Mesenchymal stem cell (in vitro differentiated cells and primary cell): ENCODE data around the gene VIPAS39.

ENCODE experiments used
- DNase-seq: peaks from one replicate; pipeline ENCODE4 v3.0.0-alpha.2; 2013
- H2AFZ ChIP-seq: one replicate; pipeline ENCODE4 v1.6.1; 2013; ENCODE audit warnings: low read depth, mild to moderate bottlenecking, control low read depth, inconsistent platforms, low read length, moderate library complexity
- H2AK5ac ChIP-seq: 2 replicates; pipeline ENCODE4 v1.6.1; 2013; ENCODE audit warnings: low read length, moderate library complexity, mild to moderate bottlenecking, inconsistent platforms; ENCODE audit not compliant: severe bottlenecking
- H2BK120ac ChIP-seq: one replicate; pipeline ENCODE4 v1.6.1; 2013; ENCODE audit warnings: low read depth, mild to moderate bottlenecking, inconsistent platforms, low read length, moderate library complexity
- H2BK12ac ChIP-seq, 2 experiments: one replicate each; pipeline ENCODE4 v1.6.1; 2013; ENCODE audit warnings: inconsistent platforms in 2 of 2, low read length in 2 of 2, mild to moderate bottlenecking in 2 of 2, moderate library complexity in 2 of 2, control low read depth in 1 of 2
- H2BK15ac ChIP-seq: one replicate; pipeline ENCODE4 v1.6.1; 2013; ENCODE audit warnings: mild to moderate bottlenecking, low read depth, inconsistent platforms; ENCODE audit not compliant: poor library complexity, severe bottlenecking
- H2BK5ac ChIP-seq: 2 replicates; pipeline ENCODE4 v1.6.1; 2013; ENCODE audit warnings: low read depth, mild to moderate bottlenecking, low read length, control low read depth, inconsistent platforms; ENCODE audit not compliant: poor library complexity, severe bottlenecking
- H3K14ac ChIP-seq, 2 experiments: one replicate each; pipeline ENCODE4 v1.6.1; 2013; ENCODE audit warnings: inconsistent platforms in 2 of 2, low read length in 2 of 2, control low read depth in 1 of 2, mild to moderate bottlenecking in 1 of 2, moderate library complexity in 1 of 2
- H3K18ac ChIP-seq, 2 experiments: one replicate each; pipeline ENCODE4 v1.6.1; 2013; ENCODE audit warnings: inconsistent platforms in 2 of 2, low read length in 2 of 2, control low read depth in 1 of 2, low read depth in 1 of 2, mild to moderate bottlenecking in 1 of 2
- H3K23ac ChIP-seq, 2 experiments: one replicate each; pipeline ENCODE4 v1.6.1; 2013; ENCODE audit warnings: inconsistent platforms in 2 of 2, low read length in 2 of 2, mild to moderate bottlenecking in 2 of 2, moderate library complexity in 2 of 2, control low read depth in 1 of 2
- H3K27ac ChIP-seq: 2 replicates; pipeline ENCODE4 v1.5.1; 2013; ENCODE audit warnings: mild to moderate bottlenecking, moderate library complexity, low read length, control low read depth, inconsistent platforms; ENCODE audit not compliant: poor library complexity, severe bottlenecking
- H3K27me3 ChIP-seq, 2 experiments: 2 replicates each; pipeline versions ENCODE4 v1.6.1 to v1.7.0; 2013; ENCODE audit warnings: low read length in 2 of 2, mild to moderate bottlenecking in 2 of 2, moderate library complexity in 2 of 2, control low read depth in 1 of 2, inconsistent platforms in 1 of 2; ENCODE audit not compliant: control insufficient read depth in 1 of 2, insufficient read depth in 1 of 2
- H3K36me3 ChIP-seq, 2 experiments: 2 replicates each; pipeline versions ENCODE4 v1.6.1 to v1.7.0; 2013; ENCODE audit warnings: low read length in 2 of 2, control low read depth in 1 of 2, inconsistent platforms in 1 of 2, low read depth in 1 of 2, mild to moderate bottlenecking in 1 of 2; ENCODE audit not compliant: insufficient read depth in 2 of 2, control insufficient read depth in 1 of 2
- H3K4ac ChIP-seq, 2 experiments: one replicate each; pipeline ENCODE4 v1.6.1; 2013; ENCODE audit warnings: inconsistent platforms in 2 of 2, low read length in 2 of 2, mild to moderate bottlenecking in 2 of 2, moderate library complexity in 2 of 2, control low read depth in 1 of 2, low read depth in 1 of 2
- H3K4me1 ChIP-seq: 2 replicates; pipeline ENCODE4 v1.6.1; 2013; ENCODE audit warnings: low read depth, low read length, control low read depth; ENCODE audit not compliant: control insufficient read depth, insufficient read depth
- H3K4me2 ChIP-seq: 2 replicates; pipeline ENCODE4 v1.6.1; 2013; ENCODE audit warnings: low read length, mild to moderate bottlenecking, inconsistent platforms; ENCODE audit not compliant: poor library complexity, severe bottlenecking
- H3K4me3 ChIP-seq, 2 experiments: 2 replicates each; pipeline versions ENCODE4 v1.5.1 to v1.7.0; 2013; ENCODE audit warnings: low read length in 2 of 2, mild to moderate bottlenecking in 2 of 2, control low read depth in 1 of 2, low read depth in 1 of 2; ENCODE audit not compliant: insufficient read depth in 1 of 2
- H3K79me1 ChIP-seq: replicated peaks from 2 replicates; pipeline ENCODE4 v1.6.1; 2013; ENCODE audit warnings: mild to moderate bottlenecking, control low read depth, low read length, inconsistent platforms; ENCODE audit not compliant: poor library complexity, severe bottlenecking
- H3K9ac ChIP-seq: 2 replicates; pipeline ENCODE4 v1.7.0; 2013; ENCODE audit warnings: mild to moderate bottlenecking, low read length, moderate library complexity
- H3K9me3 ChIP-seq: 2 replicates; pipeline ENCODE4 v1.7.0; 2013; ENCODE audit warnings: mild to moderate bottlenecking, low read length; ENCODE audit not compliant: control insufficient read depth
- H4K8ac ChIP-seq: one replicate; pipeline ENCODE4 v1.6.1; 2013; ENCODE audit warnings: inconsistent platforms, mild to moderate bottlenecking, low read length, moderate library complexity
- H4K91ac ChIP-seq: one replicate; pipeline ENCODE4 v1.6.1; 2013; ENCODE audit warnings: mild to moderate bottlenecking, low read length, inconsistent platforms
- WGBS: methylation state at CpG from one replicate; pipeline ENCODE4 v1.1.7; 2013; ENCODE audit warnings: mixed read lengths; 5-methylcytosine and 5-hydroxymethylcytosine counted together

VIPAS39 gene

DNA sequence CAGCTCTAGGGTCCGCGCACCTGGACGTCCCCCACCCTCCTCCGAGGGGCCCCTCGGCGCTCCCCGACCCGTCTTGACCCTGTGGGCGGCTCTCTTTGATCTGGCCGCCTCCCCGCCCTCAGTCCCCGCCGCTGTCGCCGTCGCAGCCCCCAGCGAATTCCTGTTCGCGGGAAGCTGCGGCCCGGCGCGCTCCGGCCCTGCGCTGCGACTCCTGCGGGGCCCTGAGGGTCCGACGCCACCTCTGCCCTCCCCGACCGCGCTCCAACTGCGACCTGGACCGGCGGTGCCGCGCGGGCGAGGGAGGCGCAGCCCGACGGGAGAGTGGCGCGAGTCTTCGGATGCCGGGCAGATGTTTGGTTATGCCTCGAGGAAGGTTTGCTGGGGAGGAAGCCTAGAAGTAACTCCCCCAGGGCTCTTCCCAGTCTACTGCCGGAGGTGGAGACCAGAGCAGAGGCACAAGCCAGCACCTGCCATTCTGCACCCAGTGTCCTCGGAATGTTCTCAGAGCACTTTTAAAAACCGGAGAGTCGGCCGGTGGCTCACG, 41.7 kb upstream of the VIPAS39 start:
- no peak overlapping the region for H2BK12ac ChIP-seq
- H3K18ac ChIP-seq, result no peak overlapping the region
- H2AFZ ChIP-seq, result no peak overlapping the region
- peak overlapping the region; percentile 63 to 71 for H3K4me3 ChIP-seq
- H3K14ac ChIP-seq, result no peak overlapping the region
- DNase-seq, result no peak
- no peak overlapping the region for H3K27ac ChIP-seq
- peak overlapping the region in 1 of 2 experiments; percentile 90 for H3K23ac ChIP-seq
- no peaks in the 10 kb centered on the region for H3K79me1 ChIP-seq
- no peak overlapping the region for H2BK15ac ChIP-seq
- peaks cover 21 to 25% of the 10 kb centered on the region in 2 experiments for H3K27me3 ChIP-seq
- no peak overlapping the region for H3K4ac ChIP-seq
- H3K9me3 ChIP-seq, result no peaks in the 10 kb centered on the region
- H3K4me1 ChIP-seq, result peaks cover 15% of the 10 kb centered on the region
- H4K91ac ChIP-seq, result no peak overlapping the region
- peak overlapping the region; percentile 97 for H3K4me2 ChIP-seq
- H4K8ac ChIP-seq, result no peak overlapping the region
- 8% methylated on average over 53 of the region's 53 CpGs for WGBS
- no peak overlapping the region for H2BK120ac ChIP-seq
- no peak overlapping the region for H3K9ac ChIP-seq
- H2BK5ac ChIP-seq, result no peak overlapping the region
- H3K36me3 ChIP-seq, result no peaks in the 10 kb centered on the region
- no peak overlapping the region for H2AK5ac ChIP-seq

GRCh38 chr14:77498120-77498979, 40.9 kb upstream of the VIPAS39 start, which contains the start of gene ISM2:
Gene ISM2 (minus strand): TSS chr14:77498816. CDS start chr14:77498793, 23 bp downstream.
- Histone ChIP-seq H4K8ac (no peak within 1 kb of the TSS), H3K14ac (no peak within 1 kb of the TSS)

DNA sequence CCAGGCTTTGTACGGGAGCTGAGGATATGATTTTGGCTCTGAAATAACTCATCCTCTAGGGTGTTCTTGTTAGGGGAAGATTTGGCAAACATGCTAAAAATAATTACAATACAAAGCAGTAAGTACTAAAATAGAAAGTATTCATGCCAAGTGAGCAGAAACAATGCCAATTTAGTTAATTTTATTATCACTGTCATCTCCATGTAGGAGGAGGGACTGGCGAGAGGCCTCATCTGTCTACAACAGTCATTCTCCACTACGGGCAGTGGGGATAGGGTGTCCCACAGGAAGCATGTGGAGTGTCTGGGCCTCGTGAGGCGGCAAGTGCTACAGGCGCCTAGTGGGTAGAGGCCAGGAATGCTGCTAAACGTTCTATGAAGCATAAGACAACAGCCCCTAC, 37.9 kb upstream of the VIPAS39 start:
- H3K27me3 ChIP-seq, result peaks cover 20 to 32% of the 10 kb centered on the region in 2 experiments
- no peak overlapping the region for H3K4me3 ChIP-seq
- no peak overlapping the region for H3K9ac ChIP-seq
- no peak overlapping the region for H4K91ac ChIP-seq
- no peaks in the 10 kb centered on the region for H3K9me3 ChIP-seq
- H2BK15ac ChIP-seq, result no peak overlapping the region
- DNase-seq, result no peak
- peaks cover 15% of the 10 kb centered on the region for H3K4me1 ChIP-seq
- no peaks in the 10 kb centered on the region for H3K36me3 ChIP-seq
- H3K27ac ChIP-seq, result no peak overlapping the region
- H3K23ac ChIP-seq, result no peak overlapping the region
- H3K14ac ChIP-seq, result no peak overlapping the region
- WGBS, result 96% methylated on average over 6 of the region's 7 CpGs
- no peak overlapping the region for H2BK5ac ChIP-seq
- H3K4me2 ChIP-seq, result no peak overlapping the region
- no peak overlapping the region for H4K8ac ChIP-seq
- no peaks in the 10 kb centered on the region for H3K79me1 ChIP-seq
- no peak overlapping the region for H2AFZ ChIP-seq
- no peak overlapping the region for H3K18ac ChIP-seq
- H2BK12ac ChIP-seq, result no peak overlapping the region
- no peak overlapping the region for H3K4ac ChIP-seq
- no peak overlapping the region for H2AK5ac ChIP-seq
- no peak overlapping the region for H2BK120ac ChIP-seq

More at GRCh38 chr14:77498120-77498979, 40.9 kb upstream of the VIPAS39 start, which contains the start of gene ISM2:
- WGBS, result 4% methylated on average over 92 of the region's 104 CpGs
- peaks cover 15% of the 10 kb centered on the region for H3K4me1 ChIP-seq
- no peak within 1 kb of the TSS for H2BK15ac ChIP-seq
- H3K9me3 ChIP-seq, result no peaks in the 10 kb centered on the region
- no peak within 1 kb of the TSS for H3K4ac ChIP-seq
- peak within 1 kb of the TSS; percentile 97 for H3K4me2 ChIP-seq
- no peaks in the 10 kb centered on the region for H3K79me1 ChIP-seq
- H2BK12ac ChIP-seq, result no peak within 1 kb of the TSS
- H3K36me3 ChIP-seq, result no peaks in the 10 kb centered on the region
- H3K18ac ChIP-seq, result no peak within 1 kb of the TSS
- peak within 1 kb of the TSS in 1 of 2 experiments; percentile 96 for H3K23ac ChIP-seq
- no peak within 1 kb of the TSS for H3K27ac ChIP-seq
- no peak within 1 kb of the TSS for H2BK120ac ChIP-seq
- H3K27me3 ChIP-seq, result peaks cover 21 to 25% of the 10 kb centered on the region in 2 experiments
- H3K9ac ChIP-seq, result no peak within 1 kb of the TSS
- H2AFZ ChIP-seq, result no peak within 1 kb of the TSS
- peak; percentile 34 for DNase-seq
- H2BK5ac ChIP-seq, result no peak within 1 kb of the TSS
- H2AK5ac ChIP-seq, result no peak within 1 kb of the TSS
- peak within 1 kb of the TSS; percentile 63 to 71 for H3K4me3 ChIP-seq
- H4K91ac ChIP-seq, result no peak within 1 kb of the TSS

DNA sequence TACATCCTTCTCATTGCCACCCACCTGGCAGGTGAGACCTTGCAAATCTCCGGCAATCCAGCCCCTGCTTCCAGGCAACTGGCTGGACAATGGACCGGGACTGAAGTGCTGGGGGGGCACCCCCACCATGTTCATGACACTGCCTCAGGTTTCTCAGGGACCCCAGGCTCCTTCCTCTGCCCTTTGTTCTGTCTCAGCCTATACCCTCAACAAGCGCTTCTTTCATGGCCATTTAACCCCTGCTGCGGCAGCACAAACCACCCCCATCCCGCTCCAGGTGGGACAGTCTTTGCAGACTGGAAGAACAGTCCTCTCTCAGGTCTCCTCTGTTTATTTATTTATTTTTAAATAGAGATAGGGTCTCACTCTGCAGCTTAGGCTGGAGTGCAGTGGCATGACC, 33.7 kb upstream of the VIPAS39 start:
- Histone ChIP-seq H3K23ac (no peak overlapping the region), H4K91ac (no peak overlapping the region), H2BK15ac (no peak overlapping the region), H3K9me3 (no peaks in the 10 kb centered on the region), H3K4me1 (peaks cover 7% of the 10 kb centered on the region), H2AFZ (no peak overlapping the region), H3K36me3 (no peaks in the 10 kb centered on the region), H2BK12ac (no peak overlapping the region), H4K8ac (no peak overlapping the region), H3K27me3 (peaks cover 4 to 20% of the 10 kb centered on the region in 2 experiments), H3K9ac (no peak overlapping the region), H2AK5ac (no peak overlapping the region), H2BK5ac (no peak overlapping the region), H3K4me3 (no peak overlapping the region), H3K4ac (no peak overlapping the region), H3K18ac (no peak overlapping the region), H2BK120ac (no peak overlapping the region), H3K14ac (no peak overlapping the region), H3K4me2 (no peak overlapping the region), H3K27ac (no peak overlapping the region), H3K79me1 (no peaks in the 10 kb centered on the region)
- no peak for DNase-seq
- WGBS, result 98% methylated on average over 5 of the region's 5 CpGs
